Measurements from ENCODE around the gene UROC1.
A peak's percentile ranks its signal among the peaks of the same experiment; 100 is the strongest.

Gene UROC1

DNA sequence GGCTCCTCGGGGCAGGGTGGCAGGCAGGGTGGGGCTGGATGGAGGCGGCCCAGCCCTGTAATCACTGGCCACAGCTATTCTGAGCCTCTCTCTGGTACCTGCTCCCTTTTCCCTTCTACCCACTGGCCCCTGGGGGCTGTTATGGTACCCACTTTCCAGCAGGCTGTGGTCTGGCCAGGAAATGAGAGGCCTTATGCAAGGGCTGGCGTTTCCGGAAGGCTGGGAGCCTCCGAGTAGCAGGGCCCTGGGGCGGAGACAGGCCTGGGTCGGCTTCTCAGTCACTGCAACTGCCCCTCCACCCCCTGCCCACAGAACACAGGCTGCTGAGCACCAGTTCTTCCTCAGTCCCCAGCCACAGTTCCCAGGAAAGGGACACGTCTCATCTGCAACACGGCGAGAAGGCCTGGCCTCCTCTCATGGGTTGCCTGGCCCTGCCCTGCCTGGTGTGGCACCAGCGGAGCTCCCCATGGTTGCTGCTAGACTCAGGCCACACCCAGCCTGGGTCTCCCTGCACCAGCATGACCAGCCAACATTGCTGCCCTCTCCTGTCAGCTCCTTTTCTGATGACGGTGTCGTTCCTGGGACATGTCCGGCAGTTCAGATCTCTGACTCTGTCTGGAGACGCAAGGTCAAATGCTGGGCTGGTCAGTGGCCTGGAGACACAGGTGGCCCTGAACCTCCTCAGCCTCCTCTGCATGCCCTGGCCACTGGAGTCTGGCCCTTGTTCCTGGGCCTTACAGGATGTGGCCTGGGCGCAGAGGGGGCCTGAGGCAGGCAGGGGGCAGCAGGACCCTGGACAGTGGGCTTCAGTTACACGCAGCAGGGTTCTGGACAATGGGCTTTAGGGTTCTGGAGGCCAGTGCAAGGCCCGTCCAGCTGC lies 12.8 kb upstream of the UROC1 start:
- no peak for DNase-seq (ENCODE audit: low read depth)

DNA sequence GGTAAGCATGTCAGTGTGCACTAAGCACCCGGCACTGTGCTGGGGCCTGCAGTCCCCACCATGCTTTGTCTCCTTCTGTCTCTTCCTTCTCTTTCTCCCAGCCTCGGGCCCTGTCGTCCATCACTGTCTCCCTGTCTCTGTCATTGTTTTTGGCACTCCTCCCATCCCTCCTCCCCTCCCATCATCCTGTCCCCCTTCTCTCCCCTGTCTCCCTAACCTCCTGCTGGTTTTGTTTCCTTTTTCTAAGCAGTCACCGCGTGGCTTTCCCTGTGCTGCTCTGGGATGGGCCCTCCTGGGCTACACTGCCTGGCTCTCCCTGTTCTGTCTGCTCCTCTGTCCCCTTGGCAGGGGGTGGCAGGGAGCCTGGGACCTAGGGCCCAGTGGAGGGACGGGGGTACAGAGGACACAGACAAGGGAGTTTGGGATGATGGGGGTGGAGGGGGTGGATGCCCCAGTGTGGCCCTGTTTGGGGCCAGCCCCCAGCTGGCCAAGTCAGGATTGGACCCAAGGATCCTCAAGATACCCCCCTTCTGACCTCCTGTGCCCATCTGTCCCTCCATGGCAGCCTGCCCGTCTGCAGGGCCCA lies 12.1 kb upstream of the UROC1 start:
- no peak for DNase-seq (ENCODE audit: low read depth)

DNA sequence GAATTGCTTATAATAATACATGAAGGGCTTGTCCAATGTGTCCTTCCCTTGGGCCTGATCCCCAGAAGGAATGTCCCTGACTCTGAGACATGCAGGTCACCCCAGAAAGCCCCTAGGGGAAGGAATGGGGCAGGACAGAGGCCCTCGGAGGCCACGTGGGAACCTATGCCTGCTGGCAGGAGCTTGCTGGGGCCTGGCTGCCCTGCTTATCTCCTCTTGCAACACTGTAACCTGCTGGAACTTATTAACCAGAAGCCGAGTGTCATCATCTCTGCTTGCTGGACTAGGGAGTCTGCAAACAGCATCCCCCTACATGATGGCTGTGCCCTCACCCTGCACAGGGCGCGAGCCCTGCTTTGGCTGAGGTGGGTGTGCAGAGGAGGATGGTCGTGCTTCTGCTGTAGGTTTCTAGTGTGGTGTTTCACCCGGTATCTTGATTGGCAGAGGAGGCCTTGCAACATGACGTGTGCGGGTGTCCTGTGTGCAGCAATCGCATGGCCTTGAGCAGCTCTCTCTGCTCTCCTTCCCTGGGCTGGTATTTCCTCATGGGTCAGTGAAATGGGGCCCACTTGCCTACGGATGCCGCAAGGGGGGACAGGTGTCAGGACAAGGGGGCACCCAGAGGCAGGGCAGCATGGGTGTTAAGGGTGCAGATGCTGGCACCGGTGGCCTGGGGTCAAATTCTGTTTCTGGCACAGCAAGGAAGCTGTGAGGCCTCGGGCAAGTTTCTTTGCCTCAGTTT lies 11.4 kb upstream of the UROC1 start:
- peak; percentile 34 for DNase-seq (ENCODE audit: low read depth)

DNA sequence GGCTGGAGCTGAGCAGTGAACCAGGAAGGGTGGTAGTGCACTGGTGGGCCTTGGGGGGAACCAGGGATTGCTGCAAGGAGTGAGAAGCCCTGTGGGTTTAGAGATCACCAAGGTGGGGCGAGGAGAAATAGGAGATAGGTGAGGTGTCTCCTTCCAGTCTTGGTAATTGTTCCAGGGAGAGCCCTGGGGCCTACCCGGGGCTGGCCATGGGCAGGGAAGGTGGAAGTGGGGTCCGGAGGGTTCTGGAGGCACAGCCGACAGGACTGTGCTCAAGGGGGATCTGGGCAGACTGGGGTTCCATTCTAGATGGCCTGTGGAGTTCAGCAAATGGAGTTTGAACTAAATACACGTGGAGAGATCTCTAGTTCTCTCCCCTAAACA lies 10.8 kb upstream of the UROC1 start:
- DNase-seq (ENCODE audit: low read depth), result no peak

DNA sequence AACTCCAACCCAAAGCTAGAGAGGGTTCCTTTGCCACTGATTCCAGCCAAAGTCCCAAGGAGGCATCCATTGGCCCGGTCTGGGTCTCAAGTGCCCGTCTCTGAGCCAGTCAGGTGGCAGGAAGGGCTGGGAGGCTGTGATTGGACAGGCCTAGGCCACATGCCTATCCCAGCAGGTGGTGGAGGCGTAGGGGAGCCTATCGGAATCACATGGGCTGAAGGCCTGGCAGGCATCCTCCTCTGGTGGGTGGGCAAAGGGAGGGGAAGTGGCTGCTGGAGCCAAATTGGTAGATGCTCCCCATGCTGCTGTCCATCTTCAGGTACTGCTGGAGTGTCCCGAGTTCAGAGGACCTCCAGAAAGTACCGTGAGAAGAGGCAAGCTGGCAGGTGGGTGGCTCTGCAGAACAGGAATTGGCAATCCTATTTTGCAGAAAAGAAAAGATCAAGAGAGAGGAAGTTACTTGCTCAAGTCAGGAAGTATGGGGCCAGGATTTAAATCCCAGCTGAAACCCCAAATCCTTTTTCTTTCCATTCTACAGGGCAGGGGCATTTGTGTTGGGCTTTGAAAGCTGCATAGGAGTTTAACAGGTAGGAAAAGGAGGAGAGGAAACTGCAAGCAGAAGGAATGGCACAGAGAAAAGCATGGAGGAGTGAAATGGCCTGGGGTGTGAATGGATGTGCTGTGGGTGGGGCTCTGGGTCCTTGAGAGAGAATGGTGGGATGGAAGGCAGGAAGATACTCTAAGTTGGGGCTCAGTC lies 10.1 kb upstream of the UROC1 start:
- DNase-seq (ENCODE audit: low read depth), result no peak

DNA sequence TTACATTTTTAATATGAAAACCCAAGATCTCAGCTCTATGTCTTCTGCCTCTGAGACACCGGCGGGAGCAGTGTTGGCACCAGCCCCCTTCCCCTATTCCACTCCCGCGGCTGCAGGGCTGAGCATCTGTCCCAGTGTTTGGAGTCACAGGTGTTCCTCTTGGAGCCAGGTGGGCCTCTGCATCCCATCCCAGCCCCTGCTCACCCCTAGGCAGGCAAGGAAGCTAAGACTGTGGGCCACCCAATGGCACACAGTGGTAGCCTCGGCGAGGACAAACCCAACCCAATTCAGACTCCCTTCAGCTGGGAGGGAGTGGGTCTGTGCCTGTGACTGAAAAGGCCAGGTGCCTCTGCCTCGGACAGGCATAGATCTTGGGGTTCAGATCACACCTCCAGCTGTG lies 9.4 kb upstream of the UROC1 start:
- no peak for DNase-seq (ENCODE audit: low read depth)

DNA sequence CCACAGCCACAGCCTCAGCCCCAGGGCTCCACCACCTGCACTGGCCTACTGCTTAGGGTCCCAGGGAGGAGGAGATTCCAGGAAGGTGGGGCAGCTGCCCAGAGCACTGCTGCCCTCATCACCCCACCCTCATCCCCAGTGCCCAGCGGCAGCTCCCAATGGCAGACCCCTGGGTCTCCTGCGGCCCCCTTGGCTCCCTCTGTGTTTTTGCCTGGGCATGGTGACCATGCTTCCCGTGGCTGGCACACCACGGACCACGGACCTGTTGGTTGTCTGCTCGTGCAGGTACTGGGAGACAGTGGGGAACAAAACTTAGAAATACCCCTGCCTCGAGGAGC lies 9.1 kb upstream of the UROC1 start:
- DNase-seq (ENCODE audit: low read depth), result no peak

DNA sequence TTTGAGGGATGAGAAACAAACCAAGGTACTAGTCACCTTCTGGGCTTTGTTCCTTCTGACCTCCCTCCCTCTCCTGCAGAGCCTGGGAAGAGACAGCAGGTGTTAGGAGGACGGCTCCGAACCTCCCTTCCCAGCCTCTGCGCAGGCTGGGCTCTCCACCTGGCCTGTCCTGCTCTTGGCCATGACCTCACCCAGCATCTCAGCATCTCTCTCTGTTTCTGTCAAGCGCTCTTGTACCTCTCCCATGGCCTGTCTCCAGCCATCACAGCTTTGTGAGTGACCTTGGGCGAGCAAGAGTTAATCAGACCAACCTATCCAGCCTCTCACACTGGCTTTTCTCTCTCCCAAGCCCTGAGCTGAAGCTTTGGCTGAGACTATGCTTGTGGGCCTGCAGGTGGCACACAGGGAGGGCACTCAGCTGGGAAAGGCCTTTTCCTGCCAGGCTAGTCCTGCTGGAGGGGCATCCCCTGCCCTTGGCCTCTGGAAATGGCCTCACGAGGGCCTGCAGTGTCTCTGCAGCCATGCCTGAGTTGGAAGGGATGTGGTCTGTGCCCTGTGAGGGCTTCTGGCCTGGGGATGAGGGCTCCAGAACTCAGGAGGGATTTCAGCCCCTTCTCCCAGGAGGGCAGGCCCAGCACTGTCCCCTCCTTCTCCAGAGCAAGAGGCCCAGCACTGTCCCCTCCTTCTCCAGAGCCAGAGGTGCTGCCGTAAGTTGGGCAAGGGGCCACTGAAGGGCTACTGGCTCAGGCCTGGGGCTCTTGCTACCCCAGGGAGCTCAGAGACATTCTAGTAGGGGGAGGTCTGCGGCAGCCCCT lies 8.5 kb upstream of the UROC1 start:
- no peak for DNase-seq (ENCODE audit: low read depth)

DNA sequence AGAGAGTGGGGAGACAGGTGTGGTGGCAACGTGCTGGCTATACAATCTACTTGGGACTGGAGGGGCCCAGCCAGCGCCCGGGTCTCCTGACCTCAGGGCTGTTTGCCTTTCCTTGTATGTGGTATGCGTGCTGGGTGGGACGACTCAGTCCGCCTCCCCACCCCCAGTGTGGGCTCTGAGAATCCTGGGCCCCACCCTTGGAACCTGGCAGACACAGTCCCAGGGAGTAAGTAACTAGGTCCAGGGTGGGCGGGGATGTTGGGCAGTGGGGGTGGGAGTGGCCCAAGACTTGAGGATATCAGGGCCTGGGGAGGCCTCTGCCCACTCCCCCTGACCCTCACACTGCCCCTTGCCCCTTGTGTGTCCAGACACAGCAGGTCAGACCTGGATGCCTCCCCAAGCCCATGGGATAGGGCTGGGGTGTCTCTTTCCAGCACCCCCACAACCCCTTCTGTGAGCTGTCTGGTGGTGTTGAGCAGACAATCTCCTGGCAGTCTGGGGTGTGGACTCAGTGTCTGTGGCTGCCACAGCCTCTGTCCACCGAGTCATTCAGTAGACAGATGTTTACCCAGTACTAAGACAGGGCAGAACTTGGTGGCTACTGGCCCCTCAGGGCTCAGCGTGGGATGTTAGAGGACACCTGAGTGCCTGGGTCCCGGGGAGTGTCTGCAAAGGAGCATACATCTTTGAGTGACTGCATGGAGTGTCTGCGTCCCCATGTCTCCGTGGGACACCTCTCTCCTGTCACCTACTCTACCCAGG lies 7.7 kb upstream of the UROC1 start:
- DNase-seq (ENCODE audit: low read depth), result no peak

DNA sequence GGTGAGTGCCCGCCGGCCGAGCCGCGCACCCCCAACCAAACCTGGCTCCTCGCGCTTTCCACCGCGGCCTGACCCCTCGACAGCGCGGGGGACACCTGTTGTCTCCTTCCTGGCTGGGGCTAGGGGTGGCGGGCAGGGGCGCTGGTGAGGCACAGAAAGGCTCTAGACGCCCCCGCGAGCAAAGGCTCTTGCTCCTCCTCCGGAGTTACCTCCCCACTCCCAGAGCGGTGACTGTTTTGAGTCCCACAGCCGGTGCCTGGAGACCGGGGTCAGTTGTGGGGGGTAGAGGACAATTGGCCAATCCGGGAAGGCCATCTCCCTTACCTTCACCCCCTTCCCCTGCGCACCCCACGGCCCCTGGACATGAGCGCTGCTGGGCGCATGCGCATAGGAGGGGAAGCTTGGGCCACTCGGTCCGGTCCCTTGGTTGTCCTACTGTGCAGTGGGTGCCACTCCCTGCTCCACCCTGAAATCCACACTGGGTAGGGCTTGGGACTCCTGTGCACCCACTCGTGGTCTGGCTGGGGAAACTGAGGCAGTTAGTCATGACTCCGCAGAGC lies 6.9 kb upstream of the UROC1 start:
- DNase-seq (ENCODE audit: low read depth), result no peak

DNA sequence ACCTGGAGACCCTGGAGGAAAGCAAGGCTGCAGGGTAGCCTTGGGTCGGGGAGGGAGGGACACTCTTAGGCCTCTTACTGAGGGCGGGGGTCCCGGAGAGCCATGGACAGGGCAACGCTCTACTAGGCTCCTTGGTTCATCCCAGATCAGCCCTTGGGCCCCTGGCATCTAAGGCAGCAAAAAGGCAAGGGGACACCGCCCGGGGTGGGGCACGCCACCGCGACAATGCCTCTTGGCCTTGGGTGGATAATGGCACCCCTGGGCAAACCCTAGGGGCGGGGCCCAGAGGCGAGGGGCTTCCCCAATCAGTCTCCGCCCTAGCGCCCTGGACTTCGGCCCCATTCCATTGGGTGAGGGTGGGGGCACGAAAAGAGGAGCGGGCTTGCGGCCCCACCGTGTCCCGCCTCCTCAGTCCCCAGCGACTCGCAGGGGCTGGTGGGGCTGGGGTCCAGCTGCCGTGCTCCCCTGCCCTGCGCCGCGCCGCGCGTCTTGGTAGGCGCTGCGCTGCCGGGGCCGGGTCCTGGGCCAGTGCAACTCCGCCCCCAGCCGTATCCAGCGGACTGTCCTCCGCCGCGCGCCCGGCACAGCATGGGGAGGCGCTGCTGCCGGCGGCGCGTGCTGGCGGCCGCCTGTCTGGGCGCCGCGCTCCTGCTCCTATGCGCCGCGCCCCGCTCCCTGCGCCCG lies 6.3 kb upstream of the UROC1 start, which contains the start of gene CHST13:
CHST13 (plus strand) TSS at position 411 of the 684 bp plus-strand sequence; CDS start at position 589, 178 bp downstream.
- DNase-seq (ENCODE audit: low read depth), result peak; percentile 56

DNA sequence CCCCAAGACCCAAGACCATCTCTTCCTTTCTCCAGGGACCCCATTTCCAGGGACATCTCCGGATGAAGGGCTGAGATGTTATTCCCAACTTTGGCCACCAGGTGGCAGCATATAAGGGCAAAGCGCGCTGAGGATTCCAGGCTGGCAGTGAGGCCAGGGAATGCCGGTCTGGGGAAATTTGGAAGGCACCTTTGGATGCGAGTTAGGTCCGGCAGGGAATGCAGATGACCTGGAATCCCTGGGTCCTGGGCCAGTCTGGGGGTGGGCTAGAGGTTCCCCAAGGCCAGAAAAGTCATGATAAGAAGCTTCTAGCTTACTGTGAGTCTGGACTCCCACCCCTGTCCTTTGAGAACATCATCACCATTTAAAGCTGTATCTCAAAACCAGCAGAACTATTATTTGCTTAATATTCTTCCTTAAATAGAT lies 4.8 kb upstream of the UROC1 start:
- DNase-seq (ENCODE audit: low read depth), result peak; percentile 20

DNA sequence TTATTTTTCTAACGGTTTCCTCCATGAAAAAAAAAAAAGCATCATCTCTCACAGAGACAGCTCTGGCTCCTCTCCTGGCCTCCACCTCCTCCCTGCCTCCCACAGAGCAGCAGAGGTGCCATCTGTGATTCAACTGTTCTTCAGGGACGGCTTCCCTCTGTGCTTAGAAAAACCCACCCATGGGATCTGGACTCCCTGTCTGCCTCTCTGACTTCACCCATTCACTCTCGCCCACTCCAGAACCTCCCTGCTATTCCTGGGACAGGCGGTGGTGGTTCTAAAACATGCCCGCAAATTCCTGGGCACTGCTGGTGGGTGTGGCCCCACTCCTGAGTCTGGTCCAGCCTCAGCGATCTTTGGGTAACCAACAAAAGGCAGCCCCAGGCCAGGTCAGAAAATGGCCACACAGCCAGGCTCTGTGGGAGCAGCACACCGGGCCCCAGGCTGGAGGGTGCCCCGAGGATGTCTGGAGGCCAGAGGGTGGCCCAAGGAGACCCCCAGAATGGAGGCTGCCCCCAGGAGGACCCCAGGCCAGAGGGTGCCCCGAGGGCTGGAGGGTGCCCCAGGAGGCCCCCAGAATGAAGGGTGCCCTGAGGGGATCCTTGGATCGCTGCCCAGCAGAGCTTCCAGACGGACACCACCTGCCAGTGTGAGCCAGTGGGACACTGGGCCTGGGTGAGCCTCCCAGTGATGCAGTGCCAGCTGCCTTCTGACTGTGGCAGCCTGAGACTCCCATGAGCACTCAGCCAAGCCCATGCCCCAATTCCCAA lies 3.7 kb upstream of the UROC1 start:
- DNase-seq (ENCODE audit: low read depth), result no peak

DNA sequence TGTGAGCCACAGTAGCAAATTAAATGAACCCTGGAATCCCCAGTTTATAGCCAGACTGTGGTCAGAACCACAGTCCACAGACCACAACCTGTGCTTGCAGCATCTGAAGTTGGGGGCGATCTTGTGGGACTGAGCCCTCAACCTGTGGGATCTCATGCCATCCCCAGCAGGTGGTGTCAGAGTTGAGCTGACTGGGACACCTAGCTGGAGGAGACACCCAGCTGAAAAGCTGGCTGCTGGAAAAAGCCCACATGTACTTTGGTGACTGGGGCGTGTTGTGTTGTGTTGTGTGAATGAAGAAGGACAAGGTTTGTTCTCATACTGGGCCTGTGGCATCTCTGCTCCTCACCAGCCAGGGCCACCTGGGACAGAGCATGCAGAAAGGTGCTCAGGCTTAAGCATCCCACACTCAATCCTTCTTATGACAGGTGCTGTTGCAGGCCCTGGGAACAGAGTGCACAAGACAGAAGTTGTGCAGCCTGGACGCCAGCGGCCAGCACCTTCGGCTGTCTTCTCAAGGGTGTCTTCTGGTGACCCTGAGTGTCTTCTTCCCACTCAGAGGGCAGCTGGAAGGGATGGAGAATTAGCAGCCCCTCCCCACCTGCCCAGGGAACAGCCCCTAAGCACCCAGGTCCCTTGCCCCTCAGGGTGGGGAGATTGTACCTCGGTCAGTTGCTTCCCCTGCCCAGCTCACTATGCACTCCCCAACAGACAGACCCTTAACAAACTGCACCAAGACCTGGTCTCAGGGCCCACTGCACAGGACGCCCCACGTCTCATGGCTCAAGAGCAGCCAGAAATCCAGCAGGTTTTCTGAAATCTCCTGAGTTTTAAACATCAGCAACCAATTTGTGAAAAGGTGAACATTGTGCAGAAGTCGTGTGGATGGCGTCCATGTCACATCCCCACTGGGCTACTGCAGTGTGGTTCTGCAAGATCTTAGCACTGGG lies 2.2 kb upstream of the UROC1 start:
- no peak for DNase-seq (ENCODE audit: low read depth)

DNA sequence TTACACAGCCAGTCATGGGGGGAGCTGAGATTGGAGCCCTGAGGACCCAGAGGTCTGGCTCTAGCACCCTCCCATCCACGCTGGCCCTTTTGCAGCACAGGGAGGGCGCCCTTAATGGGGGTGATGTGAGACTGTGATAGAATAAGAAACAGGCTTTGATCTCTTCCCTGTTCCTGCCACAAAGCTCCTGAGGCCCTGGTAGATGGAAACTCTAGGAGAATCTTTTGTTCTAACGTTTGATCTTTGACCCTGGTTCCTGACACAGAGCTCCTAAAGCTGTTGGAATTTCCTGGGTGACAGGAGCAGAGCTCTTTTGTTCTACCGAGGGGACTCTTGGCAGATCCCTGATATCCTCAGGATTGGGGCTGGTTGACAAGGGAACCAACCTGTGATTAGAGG lies 1.2 kb upstream of the UROC1 start:
- DNase-seq (ENCODE audit: low read depth), result no peak

DNA sequence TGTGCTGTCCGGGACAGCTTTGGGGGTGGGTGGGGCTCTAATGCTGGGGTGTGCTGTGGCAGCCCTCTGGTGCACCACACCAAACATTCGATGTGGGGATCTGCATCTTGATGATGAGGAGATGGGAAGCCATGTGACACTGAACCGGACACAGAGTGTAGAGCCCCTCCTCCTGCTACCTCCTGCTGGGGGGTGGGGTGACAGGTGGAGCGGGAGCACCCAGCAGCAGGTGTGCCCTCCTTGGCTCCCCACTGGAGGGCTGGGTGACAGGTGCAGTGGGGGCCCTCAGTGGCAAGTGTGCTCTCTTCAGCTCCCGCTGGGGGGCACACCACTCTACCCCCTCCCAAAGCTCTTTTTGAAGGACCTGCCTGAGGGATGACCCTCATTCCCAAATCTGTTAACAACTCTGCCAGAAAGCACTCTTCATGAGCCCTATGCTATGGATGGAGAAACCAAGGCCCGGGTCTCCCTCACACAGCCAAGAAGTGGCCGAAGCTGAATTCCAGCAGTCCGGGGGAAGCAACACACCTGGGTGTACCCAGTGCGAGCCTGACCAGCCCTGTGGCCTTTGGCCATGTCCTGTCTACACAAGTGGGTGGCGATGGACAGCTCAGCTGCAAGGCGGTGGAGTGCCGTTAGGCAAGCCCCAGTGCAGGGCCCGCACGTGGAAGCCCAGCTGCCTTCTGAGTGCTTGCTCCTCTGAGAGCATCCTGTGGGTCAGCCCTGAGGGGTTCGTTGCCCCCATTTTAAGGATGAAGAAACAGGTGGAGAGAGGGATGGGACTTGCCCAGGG lies 609 bp upstream of the UROC1 start:
- DNase-seq (ENCODE audit: low read depth), result no peak

DNA sequence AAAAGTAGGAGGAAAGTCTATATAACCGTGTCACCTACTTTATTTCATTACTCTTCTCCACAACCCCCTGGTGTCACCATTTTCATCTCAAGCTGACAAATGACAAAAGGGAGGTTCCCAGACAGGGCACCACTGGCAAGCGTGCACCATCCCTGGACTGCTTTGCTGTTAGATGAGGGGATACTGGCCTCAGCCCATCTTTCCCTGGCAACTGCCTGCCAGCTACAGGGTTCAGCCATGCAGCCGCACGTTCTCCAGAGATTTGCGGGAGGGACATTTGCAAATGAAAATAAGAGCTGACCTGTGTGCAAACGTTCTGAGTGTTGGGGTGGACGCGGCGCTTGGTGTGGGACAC lies 660 bp downstream of the UROC1 start:
- DNase-seq (ENCODE audit: low read depth), result no peak

Data from iris pigment epithelial cell (primary cell).